NCI-H1417 treated with DMSO at 0.1 percent for 48 hours (cell line): Measurements from ENCODE around the gene SETD7.
"Not testable (repeated sequence)": the region's sequence is repeated elsewhere in the genome, so short reads cannot be mapped to it uniquely, and the experiment has no call there.

Experiments
- DNase-seq: peaks from one replicate; lab custom pipeline; 2025; lab: John Stamatoyannopoulos, UW

The SETD7 gene

GRCh38 chr4:139509727-139510410 is 46.1 kb downstream of the SETD7 start:
- no peak for DNase-seq

DNA sequence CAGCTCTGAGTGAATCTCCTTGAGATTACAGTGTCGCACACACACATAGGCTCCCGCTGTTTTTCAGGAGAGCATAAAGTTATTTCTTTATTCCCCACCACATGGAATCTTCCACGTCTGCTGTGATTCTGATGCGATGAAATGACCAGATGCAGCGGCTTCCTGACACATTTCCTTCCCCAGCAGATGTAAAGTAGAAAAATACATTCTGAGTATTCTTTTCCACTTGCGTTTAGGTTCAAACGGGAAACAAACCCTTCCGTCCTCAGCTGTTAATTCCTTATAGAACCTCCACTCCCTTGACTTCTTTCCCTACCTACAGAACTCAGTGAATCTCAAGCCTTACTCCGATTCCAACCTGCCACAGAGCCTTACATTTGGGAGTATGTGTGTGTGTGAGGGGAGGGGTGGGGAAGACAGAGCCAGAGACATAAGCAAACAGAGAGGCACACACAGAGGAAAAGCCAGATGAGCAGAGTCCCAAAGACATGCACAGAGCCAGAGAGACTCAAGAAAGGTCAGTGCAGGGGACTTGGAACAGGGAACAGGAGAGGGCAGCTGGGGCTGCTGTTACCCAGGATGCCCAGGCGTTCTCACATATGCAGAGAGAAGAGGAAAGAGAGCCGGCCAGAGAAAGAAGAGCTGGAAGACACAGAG is 47.3 kb downstream of the SETD7 start:
- no peak for DNase-seq

- no peak for DNase-seq
Observed at GRCh38 chr4:139506774-139507173, 49.2 kb downstream of the SETD7 start.

DNA sequence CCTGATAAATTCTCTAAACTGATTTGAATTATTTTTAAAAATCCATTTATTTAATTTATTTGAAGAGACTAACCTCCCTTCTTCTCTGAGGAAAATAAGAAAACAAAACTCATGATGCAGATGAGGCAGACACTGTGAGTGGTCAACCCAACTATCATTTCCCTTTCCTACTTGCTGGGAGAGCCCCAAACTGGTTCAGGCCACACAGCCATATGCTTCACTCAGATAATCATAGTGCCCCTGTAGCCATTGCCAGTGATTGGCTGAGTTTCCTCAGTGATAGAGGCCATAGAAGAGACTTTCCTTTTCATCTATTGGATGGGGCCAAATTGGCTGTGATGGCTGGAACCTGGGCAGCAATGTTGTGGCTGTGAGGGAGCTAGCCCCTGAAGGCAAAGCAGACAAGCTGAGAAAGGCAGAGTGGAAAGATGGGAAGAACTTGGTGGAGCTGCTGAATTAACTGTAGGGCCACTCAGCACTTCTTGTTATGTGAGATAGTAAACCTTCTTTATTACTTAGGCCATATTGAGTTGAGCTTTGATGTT is 52.3 kb downstream of the SETD7 start:
- DNase-seq, result no peak

DNA sequence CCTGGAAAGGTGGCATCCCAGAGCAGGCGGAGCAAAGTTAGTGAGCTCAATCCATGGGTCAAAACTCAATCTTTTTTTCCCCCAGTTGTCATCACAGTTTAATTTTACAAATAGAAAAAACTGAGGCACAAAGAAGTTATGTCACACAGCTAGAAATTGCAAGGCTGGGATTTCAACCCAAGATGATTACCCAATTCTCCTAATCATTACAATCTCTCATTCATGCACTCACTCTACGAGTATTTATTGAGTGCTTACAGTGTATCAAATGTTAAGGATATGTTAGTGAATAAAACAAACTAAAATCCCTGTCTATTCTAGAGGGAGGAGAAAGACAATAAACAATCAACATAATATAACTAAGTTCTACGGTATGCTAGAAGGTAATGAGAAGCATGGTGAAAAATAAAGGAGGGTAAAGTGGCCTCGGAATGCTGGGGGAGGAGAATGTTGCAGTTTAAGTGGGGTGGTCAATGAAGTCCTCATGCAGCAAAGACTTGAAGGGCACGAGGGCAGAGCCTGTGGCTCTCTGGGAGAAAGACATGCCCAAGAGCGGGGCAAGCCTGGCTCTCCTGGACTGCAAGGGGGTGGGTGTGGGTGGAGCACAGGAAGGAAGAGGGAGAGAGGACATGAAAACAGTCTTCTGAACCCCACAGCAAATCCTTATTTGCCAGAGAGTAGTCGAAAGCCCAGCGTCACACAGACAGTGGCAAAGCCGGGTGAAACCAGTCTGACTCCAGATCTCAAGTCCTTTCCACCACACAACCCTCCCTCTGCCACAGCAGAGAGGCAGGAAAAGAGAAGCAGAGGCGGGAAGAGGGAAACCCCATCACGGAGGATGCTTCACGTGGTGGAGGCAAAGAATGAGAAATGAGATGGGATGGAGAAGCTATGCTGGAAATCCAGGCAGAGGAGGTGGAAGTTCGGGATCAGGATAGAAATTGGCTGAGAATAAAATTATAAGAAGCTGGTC is 53.8 kb downstream of the SETD7 start:
- no peak for DNase-seq

DNA sequence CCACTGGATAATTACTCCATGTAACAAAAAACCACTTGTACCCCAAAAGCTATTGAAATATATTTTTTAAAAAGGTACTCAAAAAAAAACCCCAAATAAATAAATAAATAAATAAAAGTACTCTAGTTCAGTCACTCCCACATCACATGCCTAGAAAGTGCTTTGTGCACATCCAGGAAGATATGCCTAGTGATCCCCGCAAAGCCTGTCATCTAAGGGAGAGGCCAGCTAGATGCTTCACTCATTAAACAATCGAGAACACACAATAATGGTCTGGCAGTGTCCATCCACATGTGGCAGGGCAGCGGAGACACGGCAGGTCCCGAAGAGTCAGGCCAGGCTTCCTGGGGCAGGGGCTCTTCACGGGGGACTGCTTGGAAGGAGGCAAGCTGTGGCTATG is 54.5 kb downstream of the SETD7 start:
- no peak for DNase-seq

DNA sequence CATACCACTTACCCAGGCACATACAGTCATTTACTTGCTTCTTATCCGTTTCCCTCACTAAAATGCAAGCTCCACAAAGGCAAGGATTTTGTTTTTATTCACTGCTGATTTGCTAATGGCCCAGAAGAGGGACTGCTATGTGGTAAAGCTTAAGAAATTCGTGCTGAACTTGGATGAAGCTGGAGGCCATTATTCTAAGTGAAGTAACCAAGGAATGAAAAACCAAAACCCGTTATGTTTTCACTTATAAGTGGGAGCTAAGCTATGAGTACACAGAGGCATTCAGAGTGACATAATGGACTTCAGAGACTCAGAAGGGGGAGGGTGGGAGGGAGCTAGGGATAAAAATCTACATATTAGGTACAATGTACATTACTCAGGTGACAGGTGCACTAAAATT is 54.9 kb downstream of the SETD7 start:
- DNase-seq, result no peak

DNA sequence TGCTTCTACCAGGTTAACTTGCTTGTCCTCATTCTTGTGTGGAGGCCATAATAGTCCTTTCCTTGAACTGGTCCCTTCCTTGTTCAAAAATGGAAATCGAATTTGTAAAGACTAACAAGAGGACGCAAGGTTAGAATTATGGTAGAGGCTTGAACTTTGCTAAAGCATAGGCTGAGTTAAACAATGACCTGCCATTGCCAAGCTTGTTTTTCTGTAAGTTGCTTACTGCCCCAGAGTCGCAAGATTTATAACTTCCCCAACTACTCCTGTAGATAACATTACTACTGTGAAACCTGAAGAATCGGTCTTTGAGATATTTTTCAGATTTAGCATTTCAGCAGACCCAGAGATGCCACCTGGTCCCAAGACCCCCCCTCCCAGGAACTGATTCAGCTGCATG is 56.8 kb downstream of the SETD7 start:
- DNase-seq, result no peak

DNA sequence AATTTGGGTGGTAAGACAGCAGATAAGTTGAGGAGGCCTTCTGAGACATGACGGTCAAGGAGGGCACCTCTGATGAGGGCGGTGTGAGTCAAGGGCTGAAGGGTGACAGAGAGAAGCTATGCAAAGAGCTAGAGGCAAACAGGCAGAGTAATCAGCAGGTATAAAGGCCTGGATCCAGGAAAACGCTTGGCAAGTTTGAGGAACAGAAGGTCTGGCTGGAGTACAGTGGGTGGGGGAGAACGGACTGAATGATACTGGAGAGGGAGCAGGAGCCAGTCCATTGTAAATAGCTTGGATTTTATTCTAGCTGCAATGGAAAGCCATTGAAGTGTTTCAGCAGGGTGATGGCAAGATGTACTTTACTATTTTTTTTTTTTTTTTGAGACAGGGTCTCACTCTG is 62.8 kb downstream of the SETD7 start:
- DNase-seq, result no peak

GRCh38 chr4:139492429-139492828 is 63.6 kb downstream of the SETD7 start:
- no peak for DNase-seq

GRCh38 chr4:139489638-139490037 is 66.4 kb downstream of the SETD7 start:
- no peak for DNase-seq

DNA sequence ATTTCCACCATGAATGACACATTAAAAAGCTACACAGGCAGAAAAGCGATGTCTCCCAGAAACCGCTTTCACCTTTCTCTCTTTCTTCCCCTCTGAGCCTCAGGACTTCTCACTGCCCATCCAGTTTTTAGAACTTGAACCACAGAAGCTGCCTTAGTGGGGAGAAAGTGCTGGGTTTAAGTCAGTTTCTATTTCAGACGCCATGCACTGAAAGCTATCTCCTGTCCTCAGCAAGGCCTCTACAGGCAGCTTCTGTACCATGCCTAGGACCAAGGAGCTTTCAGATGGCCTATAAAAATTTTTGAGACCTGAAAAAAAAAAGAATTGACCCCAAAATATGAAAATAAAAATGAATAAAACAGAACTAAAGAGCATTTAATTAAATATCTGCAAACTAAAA is 67.6 kb downstream of the SETD7 start:
- DNase-seq, result no peak

DNA sequence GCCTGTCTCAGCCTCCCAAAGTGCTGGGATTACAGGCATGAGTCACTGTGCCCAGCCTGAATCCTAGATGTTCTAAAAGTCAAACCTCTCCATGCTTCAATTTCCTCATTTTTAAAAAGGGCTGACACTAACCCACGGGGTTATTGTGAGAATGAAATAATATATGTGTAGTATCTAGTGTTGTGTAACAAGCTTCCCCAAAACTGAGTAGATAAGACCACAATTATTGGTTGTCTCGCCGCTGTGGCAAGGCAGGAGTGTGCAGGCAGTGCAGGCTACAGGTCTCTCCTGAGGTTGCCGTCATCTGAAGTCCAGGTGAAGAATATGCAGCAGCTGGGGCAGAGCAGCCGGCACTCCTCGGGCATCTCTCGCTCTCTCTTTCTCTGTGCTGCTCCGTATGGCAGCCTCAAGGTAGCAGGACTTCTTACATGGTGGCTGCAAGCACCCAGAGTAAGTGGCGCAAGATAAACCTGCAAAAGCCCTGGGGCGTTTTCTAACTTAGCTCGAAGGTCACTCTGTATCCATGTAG is 71.2 kb downstream of the SETD7 start:
- DNase-seq, result no peak

DNA sequence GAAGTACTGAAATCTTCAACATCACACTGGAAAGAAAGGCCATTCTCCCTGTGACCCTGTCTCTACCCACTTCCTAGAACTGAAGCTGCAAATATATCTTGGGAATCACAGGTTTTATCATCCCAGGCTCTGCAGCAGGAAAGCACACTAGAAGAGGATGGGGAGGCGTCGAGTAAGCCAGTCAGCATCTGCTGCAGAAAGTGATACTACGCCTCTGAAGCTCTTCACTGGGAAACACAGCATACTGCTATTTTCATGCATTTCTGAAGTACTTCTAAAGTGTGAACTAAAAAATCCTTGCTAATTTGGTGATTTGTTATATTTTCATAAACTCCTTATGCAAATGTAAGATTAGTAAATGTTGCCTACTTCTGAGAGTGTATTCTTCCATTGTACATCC is 73.0 kb downstream of the SETD7 start:
- DNase-seq, result no peak

GRCh38 chr4:139481465-139481864 is 74.6 kb downstream of the SETD7 start:
- DNase-seq, result no peak

GRCh38 chr4:139476363-139476762 is 79.7 kb downstream of the SETD7 start:
- no peak for DNase-seq

DNA sequence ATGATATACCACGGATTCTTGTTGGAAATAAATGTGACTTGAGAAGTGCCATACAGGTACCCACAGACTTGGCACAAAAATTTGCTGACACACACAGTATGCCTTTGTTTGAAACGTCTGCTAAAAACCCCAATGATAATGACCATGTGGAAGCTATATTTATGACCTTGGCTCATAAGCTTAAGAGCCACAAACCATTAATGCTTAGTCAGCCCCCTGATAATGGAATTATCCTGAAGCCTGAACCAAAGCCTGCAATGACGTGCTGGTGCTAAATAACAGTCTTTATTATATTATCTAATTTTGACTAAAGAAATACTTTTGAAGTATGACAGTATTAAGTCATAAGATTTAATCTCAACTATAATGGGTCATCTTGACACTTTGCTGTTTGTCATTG is 83.2 kb downstream of the SETD7 start:
- no peak for DNase-seq

DNA sequence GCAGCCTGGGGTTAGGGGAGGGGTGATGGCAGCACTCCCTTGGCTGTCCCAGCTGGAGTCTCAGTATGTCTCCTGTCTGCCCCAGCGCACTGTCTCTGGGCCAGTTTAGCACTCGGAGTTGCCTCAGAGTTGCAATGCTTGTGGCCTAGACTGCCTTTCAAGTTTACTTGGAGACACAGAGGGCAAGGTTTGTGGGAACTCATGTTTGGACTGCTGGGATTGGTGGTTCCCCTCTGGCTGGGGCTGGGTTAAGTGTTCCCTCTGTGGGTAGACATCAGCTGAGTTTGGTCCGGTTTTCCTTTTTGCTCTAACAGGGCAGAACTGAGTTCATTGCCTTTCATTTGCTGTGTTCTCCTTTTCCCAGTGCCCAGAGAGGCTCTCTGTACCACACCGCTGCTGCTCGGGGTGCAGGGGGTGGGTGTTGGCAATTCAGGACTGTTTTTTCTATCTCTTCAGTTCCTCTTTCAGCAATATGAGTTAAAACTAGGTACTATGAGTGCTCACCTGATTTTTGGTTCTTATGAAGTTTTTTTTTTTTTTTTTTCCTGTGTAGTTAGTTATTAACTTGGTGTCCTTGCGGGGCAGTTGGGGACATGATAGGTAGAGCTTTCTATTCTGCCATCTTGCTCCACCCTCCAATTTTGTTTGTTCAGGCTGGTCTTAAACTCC is 84.9 kb downstream of the SETD7 start:
- no peak for DNase-seq

DNA sequence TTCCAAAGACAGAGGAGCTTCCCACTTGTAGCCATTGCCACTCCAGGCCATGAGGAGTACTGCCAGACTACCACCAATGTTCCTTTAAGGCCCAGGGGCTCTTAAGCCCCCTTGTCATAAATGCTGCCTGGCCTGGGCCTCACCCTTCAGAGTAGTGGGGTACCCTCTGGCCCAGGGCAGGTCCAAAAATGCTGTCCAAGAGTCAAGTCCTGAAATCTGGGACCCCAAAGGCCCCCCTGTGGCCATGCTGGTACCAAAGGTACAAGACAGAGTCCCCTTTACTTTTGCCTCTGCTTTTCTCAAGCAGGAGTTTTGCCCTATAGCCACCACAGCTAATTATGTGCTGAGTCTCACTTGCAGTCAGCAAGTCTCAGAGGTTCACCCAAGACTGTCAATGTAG is 85.7 kb downstream of the SETD7 start:
- DNase-seq, result no peak

DNA sequence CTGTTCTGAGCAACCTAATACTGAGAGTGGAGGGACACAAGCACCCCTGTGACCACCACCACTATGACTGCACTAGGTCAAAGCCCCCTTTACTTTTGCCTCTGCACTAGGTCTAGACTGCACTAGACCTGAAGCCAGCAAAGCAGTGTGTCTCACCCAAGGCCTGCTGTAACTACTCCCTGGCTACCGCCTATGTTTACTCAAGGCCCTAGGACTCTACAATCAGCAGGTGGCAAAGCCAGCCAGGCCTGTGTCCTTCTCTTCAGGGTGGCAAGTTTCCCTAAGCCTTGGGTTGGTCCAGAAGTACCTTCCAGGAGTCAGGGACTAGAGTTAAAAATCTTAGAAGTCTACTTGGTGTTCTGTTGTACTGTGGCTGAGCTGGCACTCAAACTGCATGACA is 86.2 kb downstream of the SETD7 start:
- no peak for DNase-seq

GRCh38 chr4:139469216-139469615 is 86.8 kb downstream of the SETD7 start:
- DNase-seq, result no peak

DNA sequence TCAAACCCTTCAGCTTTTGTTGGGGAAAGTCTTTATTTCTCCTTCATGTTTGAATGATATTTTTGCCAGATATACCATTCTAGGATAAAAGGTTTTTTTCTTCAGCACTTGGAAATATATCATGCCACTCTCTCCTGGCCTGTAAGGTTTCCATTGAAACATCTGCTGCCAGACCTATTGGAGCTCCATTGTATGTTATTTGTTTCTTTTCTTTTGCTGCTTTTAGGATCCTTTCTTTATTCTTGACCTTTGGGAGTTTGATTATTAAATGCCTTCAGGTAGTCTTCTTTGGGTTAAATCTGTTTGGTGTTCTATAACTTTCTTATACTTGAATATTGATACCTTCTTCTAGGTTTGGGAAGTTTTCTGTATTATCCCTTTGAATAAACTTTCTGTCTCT is 87.3 kb downstream of the SETD7 start:
- not testable (repeated sequence) for DNase-seq
